AG08396 (cell line): ENCODE results near the gene UNC13D.
"Not testable (repeated sequence)": the region's sequence is repeated elsewhere in the genome, so short reads cannot be mapped to it uniquely, and the experiment has no call there.

Experiments used
- DNase-seq: peaks from one replicate; pipeline ENCODE4 v3.0.0; 2012; ENCODE audit warnings: low spot score, mixed read lengths

Gene UNC13D

DNA sequence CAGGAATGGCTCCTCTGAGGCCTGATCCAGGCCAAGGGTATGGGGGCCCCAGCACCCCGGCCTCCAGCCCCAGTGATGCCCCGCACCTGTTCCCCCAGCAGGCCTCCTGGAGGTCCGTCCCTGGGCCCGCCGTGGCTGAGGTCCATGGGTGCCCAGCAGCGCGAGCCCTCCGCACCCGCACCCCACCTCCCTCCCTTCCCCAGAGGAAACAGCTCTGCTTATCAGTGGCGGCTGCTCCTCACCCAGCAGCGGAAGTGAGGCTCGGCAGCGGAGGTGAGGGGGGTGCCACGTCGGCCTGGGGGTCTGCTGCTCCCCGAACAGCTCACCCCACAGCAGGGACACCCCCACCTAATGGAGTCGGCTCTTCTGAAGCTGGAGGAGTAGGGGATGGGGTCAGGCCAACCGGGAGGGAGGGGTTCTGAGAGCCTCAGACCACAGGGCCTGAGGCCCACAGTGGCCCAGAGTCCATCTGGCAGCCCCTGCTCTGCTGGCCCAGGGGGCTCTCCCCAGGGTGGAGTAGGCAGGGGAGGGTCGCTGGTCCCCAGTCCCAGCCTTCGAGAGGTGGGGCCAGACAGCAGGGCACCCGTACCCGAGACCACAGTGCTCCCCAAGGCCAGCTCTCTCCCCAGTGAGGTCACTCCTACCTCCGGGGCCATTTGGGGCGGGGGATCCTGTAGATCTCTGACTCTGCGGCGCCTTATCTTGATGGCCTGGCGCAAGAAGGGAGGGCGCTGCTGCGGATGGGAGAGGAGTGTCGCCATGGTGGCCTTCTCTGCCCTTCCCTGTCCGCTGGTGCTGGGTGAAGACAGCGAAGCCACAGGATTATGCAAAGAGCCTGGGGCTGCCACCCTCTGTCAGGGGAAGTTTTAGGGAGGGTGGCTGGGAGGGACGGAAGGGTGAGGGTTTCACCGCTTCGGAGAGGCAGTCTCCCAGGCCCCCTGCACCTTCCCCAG, at the start of gene UNC13D:
UNC13D (minus strand) TSS at position 828 of the 953 bp plus-strand sequence; CDS start at position 761, 67 bp downstream.
- DNase-seq = no peak

GRCh38 chr17:75893305-75894048, 49.3 kb upstream of the UNC13D start:
- no peak for DNase-seq

- no peak for DNase-seq
These were observed 48.5 kb upstream of the UNC13D start for GRCh38 chr17:75892556-75893224.

- no peak for DNase-seq
These were observed 47.7 kb upstream of the UNC13D start for GRCh38 chr17:75891605-75892555.

- DNase-seq = no peak
These were observed 46.9 kb upstream of the UNC13D start for GRCh38 chr17:75891022-75891604.

- no peak for DNase-seq
These were observed 45.2 kb upstream of the UNC13D start for GRCh38 chr17:75889454-75889853.

GRCh38 chr17:75888484-75888883, 44.3 kb upstream of the UNC13D start:
- DNase-seq = no peak

GRCh38 chr17:75885860-75886259, 41.7 kb upstream of the UNC13D start:
- DNase-seq = not testable (repeated sequence)

GRCh38 chr17:75885431-75885830, 41.2 kb upstream of the UNC13D start:
- no peak for DNase-seq

DNA sequence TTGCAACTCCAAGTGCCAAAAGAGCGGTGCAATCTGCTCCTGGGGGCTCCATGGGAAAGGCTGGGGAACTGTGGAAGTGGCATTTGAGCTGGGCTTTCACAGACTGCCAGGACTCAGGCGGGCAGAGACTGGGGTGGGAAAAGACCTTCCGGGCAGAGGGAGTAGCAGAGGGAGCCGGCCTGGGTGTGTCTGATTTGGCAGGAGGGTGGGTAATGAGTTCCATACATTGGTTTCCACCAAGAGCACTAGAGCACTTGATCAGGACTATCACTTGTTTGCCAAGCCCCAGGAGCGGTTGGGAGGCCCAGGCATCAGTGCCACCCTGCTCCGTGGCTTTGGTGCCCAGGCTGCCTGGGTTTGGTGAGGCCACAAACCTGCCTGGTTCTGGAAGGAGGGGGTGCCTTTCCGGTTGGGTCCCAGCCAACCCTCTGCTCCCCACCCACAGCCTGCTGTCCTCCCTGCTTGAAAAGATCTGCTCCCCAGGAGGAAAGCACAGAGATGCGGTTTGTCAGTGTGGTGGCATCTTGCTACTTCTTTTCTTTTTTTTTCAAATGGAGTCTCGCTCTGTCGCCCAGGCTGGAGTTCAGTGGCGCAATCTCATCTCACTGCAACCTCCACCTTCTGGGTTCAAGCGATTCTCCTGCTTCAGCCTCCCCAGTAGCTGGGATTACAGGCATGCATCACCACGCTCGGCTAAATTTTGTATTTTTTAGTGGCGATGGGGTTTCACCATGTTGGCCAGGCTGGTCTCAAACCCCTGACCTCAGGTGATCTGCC, 37.7 kb upstream of the UNC13D start:
- no peak for DNase-seq

- no peak for DNase-seq
These were observed 36.1 kb upstream of the UNC13D start for GRCh38 chr17:75880266-75880665.

DNA sequence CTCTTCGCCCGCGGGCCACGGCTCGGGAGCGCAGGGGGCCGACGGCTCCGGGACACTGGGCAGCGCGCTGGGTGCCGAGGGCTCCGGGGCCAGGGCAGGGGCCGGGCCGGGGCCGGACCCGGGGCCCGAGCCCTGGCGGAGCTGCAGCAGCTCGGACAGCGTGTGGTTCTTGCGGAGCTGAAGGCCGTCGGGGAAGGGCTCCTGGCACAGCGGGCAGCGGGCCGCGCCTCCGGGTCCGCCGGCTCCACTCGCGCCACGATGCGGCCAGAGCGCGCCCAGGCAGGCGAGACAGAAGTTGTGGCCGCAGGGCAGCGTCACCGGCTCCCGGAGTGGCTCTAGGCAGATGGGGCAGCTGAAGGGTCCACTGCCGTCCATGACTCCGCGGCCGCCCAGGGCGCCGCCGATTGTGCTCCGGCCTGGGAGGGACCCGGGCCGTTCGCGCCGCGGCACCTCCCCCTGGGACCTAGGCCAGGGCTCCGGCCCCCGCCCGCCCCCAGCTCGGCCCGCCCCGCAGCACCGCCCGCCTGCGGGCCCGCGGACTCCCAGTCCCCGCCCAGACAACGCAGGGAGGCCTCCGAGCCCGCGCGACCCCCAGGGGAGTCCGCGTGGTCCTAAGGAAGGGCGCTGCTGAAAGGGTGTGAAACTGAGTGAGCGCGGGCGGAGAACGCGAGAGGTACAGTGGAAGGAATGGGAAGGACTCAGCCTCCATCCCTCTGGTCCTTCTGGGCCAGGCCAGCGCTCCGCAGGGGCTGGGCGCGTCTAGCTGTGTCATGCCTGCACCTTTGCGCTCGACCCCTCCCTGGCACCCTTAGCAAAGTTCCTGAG, 34.2 kb upstream of the UNC13D start, which contains the start of gene TRIM47:
TRIM47 (minus strand) TSS at position 408 of the 825 bp plus-strand sequence; CDS start at position 375, 33 bp downstream.
- DNase-seq = peak; percentile 81

- DNase-seq = peak; percentile 80
These were observed 33.6 kb upstream of the UNC13D start for GRCh38 chr17:75877752-75878173.

GRCh38 chr17:75876938-75877751, 32.9 kb upstream of the UNC13D start:
- DNase-seq = peak; percentile 91

- DNase-seq = no peak
These were observed 32.2 kb upstream of the UNC13D start for GRCh38 chr17:75876190-75876937.

DNA sequence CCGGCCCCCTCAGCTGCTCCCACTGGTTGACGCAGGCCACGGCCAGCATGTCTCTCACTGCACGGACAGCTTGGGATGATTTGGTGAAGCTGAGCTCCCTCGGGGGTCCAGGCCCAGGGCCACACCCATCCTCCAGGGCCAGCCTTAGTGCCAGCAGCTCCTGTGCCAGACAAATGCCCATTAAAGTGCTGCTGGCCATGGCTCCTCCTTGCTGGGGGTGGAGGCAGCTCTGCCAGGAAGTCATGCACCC, 31.7 kb upstream of the UNC13D start:
- DNase-seq = no peak

DNA sequence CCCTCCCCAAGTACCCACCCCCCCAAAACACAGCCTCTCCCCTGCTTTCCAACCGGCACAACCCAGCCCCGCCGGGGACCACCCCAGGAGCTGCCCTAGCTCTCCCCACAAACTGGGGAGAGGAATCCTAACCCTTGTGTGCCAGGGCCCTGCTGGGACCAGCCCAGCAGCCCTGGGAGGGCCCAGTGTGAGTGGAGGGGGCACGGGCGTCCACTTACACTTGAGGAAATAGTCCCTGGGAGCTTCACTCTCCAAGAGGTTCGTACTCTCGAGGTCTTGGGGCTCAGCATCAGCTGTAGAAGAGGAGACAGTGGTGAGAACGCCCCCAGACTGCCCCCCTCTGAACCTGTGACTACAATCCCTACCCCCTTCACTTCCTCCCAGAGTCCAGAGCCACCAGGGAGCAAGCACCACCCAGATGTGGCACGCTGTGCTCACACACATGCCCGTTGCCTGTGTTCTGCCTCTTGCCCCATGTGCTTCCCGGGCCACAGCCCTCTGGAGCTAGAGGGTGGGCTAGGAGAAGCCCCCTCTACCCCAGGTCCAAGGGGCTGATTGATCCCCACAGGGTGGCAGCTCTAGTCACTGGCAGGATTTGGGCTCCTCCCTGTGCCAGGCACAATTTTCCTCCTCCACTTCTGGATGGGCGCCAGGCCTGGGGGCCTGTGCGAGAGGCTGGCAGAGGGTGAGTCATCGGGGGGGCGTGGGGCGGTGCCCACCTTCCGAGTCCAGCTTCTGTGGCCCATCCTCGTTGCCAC, 31.2 kb upstream of the UNC13D start:
- DNase-seq = no peak
